GM10266 (cell line): Measurements from ENCODE around the gene RASA3.

ENCODE experiments used
- DNase-seq: peaks from one replicate; pipeline ENCODE4 v3.0.0; 2012; ENCODE audit errors: extremely low spot score
- CTCF ChIP-seq: IDR thresholded peaks from 2 replicates; pipeline ENCODE4 v1.5.1; 2012; ENCODE audit warnings: mild to moderate bottlenecking, low read depth; ENCODE audit not compliant: control insufficient read depth, insufficient read depth; ENCODE audit errors: missing control alignments

Gene RASA3

GRCh38 chr13:114025405-114025713 is 107.1 kb downstream of the RASA3 start:
- DNase-seq, result no peak
- TF ChIP-seq CTCF, result no peak

GRCh38 chr13:114024603-114025404 is 107.6 kb downstream of the RASA3 start:
- no peak for TF ChIP-seq CTCF
- DNase-seq, result peak; percentile 73

GRCh38 chr13:114023716-114024602 is 108.5 kb downstream of the RASA3 start:
- DNase-seq, result no peak

GRCh38 chr13:114022876-114023275 is 109.5 kb downstream of the RASA3 start:
- DNase-seq, result no peak
- no peak for TF ChIP-seq CTCF

More at GRCh38 chr13:114023716-114024602, 108.5 kb downstream of the RASA3 start:
- TF ChIP-seq CTCF, result no peak

GRCh38 chr13:114022309-114022669 is 110.1 kb downstream of the RASA3 start:
- no peak for TF ChIP-seq CTCF
- no peak for DNase-seq

- no peak for DNase-seq
- no peak for TF ChIP-seq CTCF
Measured at GRCh38 chr13:114021464-114022308, 110.7 kb downstream of the RASA3 start.
